K562 (cell line): ENCODE results near the gene RIMKLA. TPM values are rescaled to one million over a fixed set of nuclear protein-coding genes. Genes with fewer than 3 reads are reported as not detected.

ENCODE experiments used
- ATAC-seq: fragments of 200-7000 bp; cut with Tn5 transposase; 3 replicates; pipeline ENCODE4 v1.9.1; 2020; ENCODE audit warnings: moderate library complexity
- BruUV-seq: library from RNA; stranded (reverse); fragments of 400-500 nt; replicated peaks from 2 replicates; lab custom pipeline; 2021; lab: Mats Ljungman, UMichigan
- CTCF ChIA-PET: fragments of 300-600 bp; formaldehyde crosslinking; extraction: SDS; loops from one replicate; lab custom pipeline; 2021; ENCODE audit warnings: low intra/inter-chr PET ratio; lab: Yijun Ruan, JAX
- POLR2A ChIA-PET: fragments of 300-600, 350-650 bp; sonication (Branson Sonifier 250); formaldehyde crosslinking; extraction: SDS; loops from one replicate; lab custom pipeline; 2021; ENCODE audit warnings: antibody characterized with exemption, inconsistent platforms; lab: Yijun Ruan, JAX
- DNase-seq, 4 experiments: peaks; one replicate each; pipeline versions ENCODE4 v3.0.0 to v3.0.0-alpha.2; 2011 to 2018; ENCODE audit warnings: low spot score in 3 of 4, mixed read lengths in 3 of 4; ENCODE audit errors: extremely low read depth in 1 of 4
- FAIRE-seq: peaks from 2 replicates; lab custom pipeline; 2011; peaks lifted over from hg19 to GRCh38; lab: Jason Lieb, UNC
- H2AFZ ChIP-seq: 2 replicates; pipeline ENCODE4 v1.6.0; 2011; ENCODE audit warnings: low read depth, low read length, control low read depth, inconsistent platforms
- H3K27ac ChIP-seq: fragments of 200-600 bp; 3 replicates; pipeline ENCODE4 v1.8.0; 2011; ENCODE audit warnings: low read depth, mild to moderate bottlenecking, control low read depth, inconsistent platforms, low read length, moderate library complexity, mixed read lengths; ENCODE audit errors: extremely low read depth
- H3K27me3 ChIP-seq, 2 experiments: fragments of 300-600 bp in 1 of 2; 2 replicates in 1 of 2; 3 replicates in 1 of 2; pipeline versions ENCODE4 v1.6.0 to v1.8.0; 2011; ENCODE audit warnings: inconsistent platforms in 2 of 2, low read length in 2 of 2, mild to moderate bottlenecking in 1 of 2, mixed read lengths in 1 of 2, moderate library complexity in 1 of 2; ENCODE audit not compliant: control insufficient read depth in 2 of 2, insufficient read depth in 2 of 2
- H3K36me3 ChIP-seq: fragments of 300-600 bp; 3 replicates; pipeline ENCODE4 v1.8.0; 2011; ENCODE audit warnings: mild to moderate bottlenecking, low read length, inconsistent platforms; ENCODE audit not compliant: control insufficient read depth, insufficient read depth
- H3K4me1 ChIP-seq, 2 experiments: fragments of 200-600 bp in 1 of 2; replicated peaks in 1 of 2; 2 replicates in 1 of 2; 3 replicates in 1 of 2; pipeline versions ENCODE4 v1.5.1 to v1.8.0; 2011; ENCODE audit warnings: inconsistent platforms in 2 of 2, low read length in 2 of 2, mild to moderate bottlenecking in 1 of 2, mixed read lengths in 1 of 2, moderate library complexity in 1 of 2; ENCODE audit not compliant: control insufficient read depth in 2 of 2, insufficient read depth in 2 of 2
- H3K4me2 ChIP-seq: 2 replicates; pipeline ENCODE4 v1.6.1; 2011; ENCODE audit warnings: low read length, control low read depth, inconsistent platforms, mixed read lengths; ENCODE audit not compliant: insufficient read depth
- H3K4me3 ChIP-seq: fragments of 200-600 bp; sonication (generic), shearing (Covaris generic); 2 replicates; pipeline ENCODE4 v1.5.1; 2016; ENCODE audit warnings: control low read depth, inconsistent platforms
- H3K79me2 ChIP-seq: fragments of 200-600 bp; 3 replicates; pipeline ENCODE4 v1.8.0; 2011; ENCODE audit warnings: low read length, inconsistent platforms; ENCODE audit not compliant: control insufficient read depth, insufficient read depth
- H3K9ac ChIP-seq, 2 experiments: 2 replicates each; pipeline versions ENCODE4 v1.6.0 to v1.6.1; 2011; ENCODE audit warnings: low read depth in 2 of 2, low read length in 2 of 2, control low read depth in 1 of 2, inconsistent platforms in 1 of 2, mild to moderate bottlenecking in 1 of 2, mixed read lengths in 1 of 2; ENCODE audit not compliant: insufficient read depth in 1 of 2
- H3K9me1 ChIP-seq: one replicate; pipeline ENCODE4 v1.6.0; 2011; ENCODE audit warnings: inconsistent platforms, mild to moderate bottlenecking, low read length, moderate library complexity; ENCODE audit not compliant: control insufficient read depth, insufficient read depth
- H3K9me3 ChIP-seq: replicated peaks from 2 replicates; pipeline ENCODE4 v1.5.1; 2011; ENCODE audit warnings: low read depth, low read length, inconsistent platforms; ENCODE audit not compliant: control insufficient read depth, insufficient read depth
- H4K20me1 ChIP-seq: replicated peaks from 2 replicates; pipeline ENCODE4 v1.6.1; 2011; ENCODE audit warnings: low read length, inconsistent platforms, mixed read lengths; ENCODE audit not compliant: control insufficient read depth, insufficient read depth
- ASH1L ChIP-seq: fragments of 450-650 bp; IDR thresholded peaks from 2 replicates; pipeline ENCODE4 v1.6.1; 2018; ENCODE audit warnings: borderline replicate concordance, mild to moderate bottlenecking, low read depth; ENCODE audit not compliant: partially characterized antibody
- ELF1 ChIP-seq: fragments of 200-800 bp; sonication (Bioruptor generic); IDR thresholded peaks from 2 replicates; pipeline ENCODE4 v1.6.1; 2016; ENCODE audit warnings: missing genetic modification characterization, missing compliant biosample characterization
- HDAC3 ChIP-seq: fragments of 450-650 bp; IDR thresholded peaks from 2 replicates; pipeline ENCODE4 v1.6.1; 2018; ENCODE audit warnings: borderline replicate concordance, mild to moderate bottlenecking, moderate library complexity; ENCODE audit not compliant: partially characterized antibody
- MTA1 ChIP-seq: fragments of 450-650 bp; IDR thresholded peaks from 2 replicates; pipeline ENCODE4 v1.6.1; 2017; ENCODE audit warnings: borderline replicate concordance
- NONO ChIP-seq, 2 experiments: fragments of 200-400 bp in 1 of 2; fragments of 450-650 bp in 1 of 2; formaldehyde crosslinking in 1 of 2; IDR thresholded peaks; 2 replicates each; pipeline ENCODE4 v1.6.1; 2017; ENCODE audit warnings: low read depth in 2 of 2, mild to moderate bottlenecking in 2 of 2, moderate library complexity in 2 of 2, low read length in 1 of 2
- ZNF324 ChIP-seq: fragments of 250-450 bp; sonication (Bioruptor Pico); IDR thresholded peaks from 2 replicates; pipeline ENCODE4 v1.4.0; 2020; ENCODE audit warnings: mild to moderate bottlenecking
- ZNF583 ChIP-seq: fragments of 250-450 bp; sonication (Bioruptor Pico); IDR thresholded peaks from 2 replicates; pipeline ENCODE4 v1.4.0; 2020
- WGBS: fragments of 100-300 bp; shearing (Covaris generic); methylation state at CpG from one replicate; pipeline ENCODE4 v1.1.6; 2016; ENCODE audit warnings: low coverage, mixed read lengths; ENCODE audit not compliant: insufficient coverage; ENCODE audit errors: missing lambda C conversion rate; 5-methylcytosine and 5-hydroxymethylcytosine counted together
- in situ Hi-C: fragments of 300-500 bp; cut with MboI; formaldehyde crosslinking; loops from 4 replicates; pipeline ENCODE4 v1.15.0; 2018; ENCODE audit warnings: inconsistent platforms, mixed read lengths
- intact Hi-C: fragments of 100-400 bp; cut with micrococcal nuclease; formaldehyde crosslinking; loops from 2 replicates; pipeline ENCODE4 v1.14.2; 2022
- polyA plus RNA-seq, 8 experiments: library from polyadenylated mRNA; depleted of rRNA in 4 of 8; stranded (reverse) in 5 of 8; unstranded in 3 of 8; fragments of >200 nt; fragmentation: Nextera tagmentation in 2 of 8; fragmentation: Illumina TruSeq in 1 of 8; extraction: Ambion mirVana in 2 of 8; extraction: Trizol in 1 of 8; gene quantifications; 2 replicates each; pipeline versions ENCODE4 v1.2.1 to v1.2.3, GENCODE V29; 2011 to 2014; ENCODE audit warnings: inconsistent platforms in 1 of 8, missing spikeins in 1 of 8
- total RNA-seq, 7 experiments: library from RNA; depleted of rRNA in 6 of 7; stranded (reverse); fragments of >200 nt in 6 of 7; fragmentation: Illumina TruSeq in 2 of 7; extraction: Trizol in 2 of 7; gene quantifications; 2 replicates each; pipeline versions ENCODE4 v1.2.1 to v1.2.3, GENCODE V29; 2011 to 2021; ENCODE audit warnings: low replicate concordance in 1 of 7
- TF ChIP-seq, protein P1 (sequence below): fragments of 200-400 bp; formaldehyde crosslinking; IDR thresholded peaks from 2 replicates; pipeline ENCODE4 v1.6.1; 2017; ENCODE audit warnings: mild to moderate bottlenecking, low read depth, low read length, moderate library complexity
- TF ChIP-seq, protein P2 (sequence below): sonication (generic); formaldehyde crosslinking; IDR thresholded peaks from 2 replicates; pipeline ENCODE4 v1.8.1; 2023; ENCODE audit warnings: missing genetic modification reagents, mild to moderate bottlenecking, borderline replicate concordance
- TF ChIP-seq, protein P3 (sequence below): fragments of 450-650 bp; IDR thresholded peaks from 2 replicates; pipeline ENCODE4 v1.6.1; 2017; ENCODE audit warnings: mild to moderate bottlenecking, moderate library complexity

Gene RIMKLA
- total and polyA plus RNA-seq, 9 of the 15 experiments (the other 6 are each of a cell fraction or from before 2014, with no cell fraction given), result 0.02 TPM; not detected in 8

DNA sequence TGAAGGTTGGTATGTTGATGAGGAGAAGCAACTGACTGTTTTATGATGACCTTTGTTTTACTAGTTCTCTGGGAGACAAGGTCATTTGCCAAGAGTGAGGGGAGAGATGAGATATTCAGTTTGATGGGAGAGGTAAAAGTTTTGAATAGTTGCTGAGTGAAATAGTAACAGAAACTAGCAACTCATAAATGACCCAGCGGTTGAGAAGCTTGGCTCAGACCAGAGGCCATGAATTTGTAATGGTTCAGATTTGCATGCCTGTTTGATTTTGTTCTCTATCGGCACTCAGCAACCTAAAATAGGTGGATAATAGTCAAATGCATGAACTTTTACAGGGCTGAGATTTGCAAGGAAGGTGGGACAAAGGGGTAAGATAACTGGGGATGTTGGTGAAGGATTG is 89.1 kb downstream of the RIMKLA start:
- WGBS, result 0% methylated on average over 2 of the region's 2 CpGs
- FAIRE-seq (no peak), ATAC-seq (no peak), DNase-seq (no peak)
- Histone ChIP-seq H3K4me2 (no peak overlapping the region), H3K4me3 (no peak overlapping the region), H3K27ac (no peak overlapping the region), H3K27me3 (peaks cover 5 to 7% of the 10 kb centered on the region in 2 experiments; a peak in 1 of 5 replicates), H3K9me3 (no peaks in the 10 kb centered on the region), H3K9me1 (no peaks in the 10 kb centered on the region), H3K9ac (no peak overlapping the region), H3K79me2 (no peaks in the 10 kb centered on the region), H2AFZ (no peak overlapping the region), H3K36me3 (no peaks in the 10 kb centered on the region), H3K4me1 (no peaks in the 10 kb centered on the region), H4K20me1 (no peaks in the 10 kb centered on the region; the same call in 1 of the 2 replicates)
- CTCF ChIA-PET, result no interaction called here
- intact Hi-C loops, result no loop called here
- no TSS peak for BruUV-seq
- POLR2A ChIA-PET, result interaction anchor here (1.1 kb wide), 1 partner anchor 15 kb away, joined by 3 read pairs; no protein-coding TSS in a partner anchor
- no peak for TF ChIP-seq NONO (IDR thresholded peaks at IDR 0.05; ENCODE audit: low read depth in 2 of 2, low read length in 1 of 2)
- TF ChIP-seq, protein P1, sequence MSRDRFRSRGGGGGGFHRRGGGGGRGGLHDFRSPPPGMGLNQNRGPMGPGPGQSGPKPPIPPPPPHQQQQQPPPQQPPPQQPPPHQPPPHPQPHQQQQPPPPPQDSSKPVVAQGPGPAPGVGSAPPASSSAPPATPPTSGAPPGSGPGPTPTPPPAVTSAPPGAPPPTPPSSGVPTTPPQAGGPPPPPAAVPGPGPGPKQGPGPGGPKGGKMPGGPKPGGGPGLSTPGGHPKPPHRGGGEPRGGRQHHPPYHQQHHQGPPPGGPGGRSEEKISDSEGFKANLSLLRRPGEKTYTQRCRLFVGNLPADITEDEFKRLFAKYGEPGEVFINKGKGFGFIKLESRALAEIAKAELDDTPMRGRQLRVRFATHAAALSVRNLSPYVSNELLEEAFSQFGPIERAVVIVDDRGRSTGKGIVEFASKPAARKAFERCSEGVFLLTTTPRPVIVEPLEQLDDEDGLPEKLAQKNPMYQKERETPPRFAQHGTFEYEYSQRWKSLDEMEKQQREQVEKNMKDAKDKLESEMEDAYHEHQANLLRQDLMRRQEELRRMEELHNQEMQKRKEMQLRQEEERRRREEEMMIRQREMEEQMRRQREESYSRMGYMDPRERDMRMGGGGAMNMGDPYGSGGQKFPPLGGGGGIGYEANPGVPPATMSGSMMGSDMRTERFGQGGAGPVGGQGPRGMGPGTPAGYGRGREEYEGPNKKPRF, result no peak
- no peak for TF ChIP-seq ASH1L
- no peak for TF ChIP-seq ELF1 (tag)
- no peak for TF ChIP-seq ZNF324 (CRISPR knock-in tag)
- TF ChIP-seq, protein P2, sequence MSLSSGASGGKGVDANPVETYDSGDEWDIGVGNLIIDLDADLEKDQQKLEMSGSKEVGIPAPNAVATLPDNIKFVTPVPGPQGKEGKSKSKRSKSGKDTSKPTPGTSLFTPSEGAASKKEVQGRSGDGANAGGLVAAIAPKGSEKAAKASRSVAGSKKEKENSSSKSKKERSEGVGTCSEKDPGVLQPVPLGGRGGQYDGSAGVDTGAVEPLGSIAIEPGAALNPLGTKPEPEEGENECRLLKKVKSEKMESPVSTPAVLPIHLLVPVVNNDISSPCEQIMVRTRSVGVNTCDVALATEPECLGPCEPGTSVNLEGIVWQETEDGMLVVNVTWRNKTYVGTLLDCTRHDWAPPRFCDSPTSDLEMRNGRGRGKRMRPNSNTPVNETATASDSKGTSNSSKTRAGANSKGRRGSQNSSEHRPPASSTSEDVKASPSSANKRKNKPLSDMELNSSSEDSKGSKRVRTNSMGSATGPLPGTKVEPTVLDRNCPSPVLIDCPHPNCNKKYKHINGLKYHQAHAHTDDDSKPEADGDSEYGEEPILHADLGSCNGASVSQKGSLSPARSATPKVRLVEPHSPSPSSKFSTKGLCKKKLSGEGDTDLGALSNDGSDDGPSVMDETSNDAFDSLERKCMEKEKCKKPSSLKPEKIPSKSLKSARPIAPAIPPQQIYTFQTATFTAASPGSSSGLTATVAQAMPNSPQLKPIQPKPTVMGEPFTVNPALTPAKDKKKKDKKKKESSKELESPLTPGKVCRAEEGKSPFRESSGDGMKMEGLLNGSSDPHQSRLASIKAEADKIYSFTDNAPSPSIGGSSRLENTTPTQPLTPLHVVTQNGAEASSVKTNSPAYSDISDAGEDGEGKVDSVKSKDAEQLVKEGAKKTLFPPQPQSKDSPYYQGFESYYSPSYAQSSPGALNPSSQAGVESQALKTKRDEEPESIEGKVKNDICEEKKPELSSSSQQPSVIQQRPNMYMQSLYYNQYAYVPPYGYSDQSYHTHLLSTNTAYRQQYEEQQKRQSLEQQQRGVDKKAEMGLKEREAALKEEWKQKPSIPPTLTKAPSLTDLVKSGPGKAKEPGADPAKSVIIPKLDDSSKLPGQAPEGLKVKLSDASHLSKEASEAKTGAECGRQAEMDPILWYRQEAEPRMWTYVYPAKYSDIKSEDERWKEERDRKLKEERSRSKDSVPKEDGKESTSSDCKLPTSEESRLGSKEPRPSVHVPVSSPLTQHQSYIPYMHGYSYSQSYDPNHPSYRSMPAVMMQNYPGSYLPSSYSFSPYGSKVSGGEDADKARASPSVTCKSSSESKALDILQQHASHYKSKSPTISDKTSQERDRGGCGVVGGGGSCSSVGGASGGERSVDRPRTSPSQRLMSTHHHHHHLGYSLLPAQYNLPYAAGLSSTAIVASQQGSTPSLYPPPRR (CRISPR knock-in tag), result no peak
- TF ChIP-seq, protein P3, sequence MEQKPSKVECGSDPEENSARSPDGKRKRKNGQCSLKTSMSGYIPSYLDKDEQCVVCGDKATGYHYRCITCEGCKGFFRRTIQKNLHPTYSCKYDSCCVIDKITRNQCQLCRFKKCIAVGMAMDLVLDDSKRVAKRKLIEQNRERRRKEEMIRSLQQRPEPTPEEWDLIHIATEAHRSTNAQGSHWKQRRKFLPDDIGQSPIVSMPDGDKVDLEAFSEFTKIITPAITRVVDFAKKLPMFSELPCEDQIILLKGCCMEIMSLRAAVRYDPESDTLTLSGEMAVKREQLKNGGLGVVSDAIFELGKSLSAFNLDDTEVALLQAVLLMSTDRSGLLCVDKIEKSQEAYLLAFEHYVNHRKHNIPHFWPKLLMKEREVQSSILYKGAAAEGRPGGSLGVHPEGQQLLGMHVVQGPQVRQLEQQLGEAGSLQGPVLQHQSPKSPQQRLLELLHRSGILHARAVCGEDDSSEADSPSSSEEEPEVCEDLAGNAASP, result no peak
- TF ChIP-seq HDAC3, result no peak
- no peak for TF ChIP-seq MTA1
- no peak for TF ChIP-seq ZNF583 (CRISPR knock-in tag)
- in situ Hi-C loops, result no loop called here
